ENCODE measurements around the gene AGER.
A peak's percentile ranks its signal among the peaks of the same experiment; 100 is the strongest.
"Not testable (repeated sequence)": the region's sequence is repeated elsewhere in the genome, so short reads cannot be mapped to it uniquely, and the experiment has no call there.

AGER gene

GRCh38 chr6:32194825-32195651, 11.0 kb upstream of the AGER start:
- H4K20me1 ChIP-seq (ENCODE audit: low read depth, low read length): no peaks in the 10 kb centered on the region
- H3K9me2 ChIP-seq (replicated peaks; ENCODE audit: insufficient read depth, low read length): no peaks in the 10 kb centered on the region
- H3K27me3 ChIP-seq (ENCODE audit: low read length): no peaks in the 10 kb centered on the region
- peaks cover 13% of the 10 kb centered on the region for H3K79me2 ChIP-seq (ENCODE audit: insufficient read depth, low read length)
- H3K27ac ChIP-seq (ENCODE audit: low read depth, low read length): peak overlapping the region; percentile 58
- TF ChIP-seq CTCF (IDR thresholded peaks at IDR 0.05; ENCODE audit: insufficient read depth, low read length, poor library complexity, severe bottlenecking): peak; percentile 75
- TF ChIP-seq EZH2phosphoT487 (conservative IDR thresholded peaks at IDR 0.05; ENCODE audit: low read length): no peak
- H3K4me2 ChIP-seq (ENCODE audit: low read depth, low read length, poor library complexity, severe bottlenecking): peak overlapping the region; percentile 85
- H3K9me3 ChIP-seq (ENCODE audit: insufficient read depth, low read length): no peaks in the 10 kb centered on the region
- no peaks in the 10 kb centered on the region for H3K36me3 ChIP-seq (ENCODE audit: low read length)
- H3K4me3 ChIP-seq (ENCODE audit: insufficient read depth, low read length, poor library complexity, severe bottlenecking): peak overlapping the region; percentile 59
- H2AFZ ChIP-seq (ENCODE audit: low read depth, low read length, severe bottlenecking): peak overlapping the region; percentile 24
- peaks cover 47% of the 10 kb centered on the region for H3F3A ChIP-seq (ENCODE audit: insufficient read depth)
- H3K9ac ChIP-seq (ENCODE audit: low read length): peak overlapping the region; percentile 66

GRCh38 chr6:32194388-32194787, 10.3 kb upstream of the AGER start:
- no peaks in the 10 kb centered on the region for H3K9me3 ChIP-seq (ENCODE audit: insufficient read depth, low read length)
- no peak overlapping the region for H3K27ac ChIP-seq (ENCODE audit: low read depth, low read length)
- no peaks in the 10 kb centered on the region for H4K20me1 ChIP-seq (ENCODE audit: low read depth, low read length)
- peaks cover 19% of the 10 kb centered on the region for H3K79me2 ChIP-seq (ENCODE audit: insufficient read depth, low read length)
- no peak overlapping the region for H3K4me3 ChIP-seq (ENCODE audit: insufficient read depth, low read length, poor library complexity, severe bottlenecking)
- peak overlapping the region; percentile 85 for H3K4me2 ChIP-seq (ENCODE audit: low read depth, low read length, poor library complexity, severe bottlenecking)
- H3F3A ChIP-seq (ENCODE audit: insufficient read depth): peaks cover 47% of the 10 kb centered on the region
- TF ChIP-seq EZH2phosphoT487 (conservative IDR thresholded peaks at IDR 0.05; ENCODE audit: low read length) (no peak), CTCF (IDR thresholded peaks at IDR 0.05; ENCODE audit: insufficient read depth, low read length, poor library complexity, severe bottlenecking) (no peak)
- no peak overlapping the region for H2AFZ ChIP-seq (ENCODE audit: low read depth, low read length, severe bottlenecking)
- H3K27me3 ChIP-seq (ENCODE audit: low read length): no peaks in the 10 kb centered on the region
- H3K9ac ChIP-seq (ENCODE audit: low read length): peak overlapping the region; percentile 66
- no peaks in the 10 kb centered on the region for H3K36me3 ChIP-seq (ENCODE audit: low read length)
- no peaks in the 10 kb centered on the region for H3K9me2 ChIP-seq (replicated peaks; ENCODE audit: insufficient read depth, low read length)

- peak overlapping the region; percentile 60 for H3K4me3 ChIP-seq (ENCODE audit: insufficient read depth, low read length, poor library complexity, severe bottlenecking)
- peak overlapping the region; percentile 91 for H3K9ac ChIP-seq (ENCODE audit: low read length)
- H3K79me2 ChIP-seq (ENCODE audit: insufficient read depth, low read length): peaks cover 30% of the 10 kb centered on the region
- H3K27me3 ChIP-seq (ENCODE audit: low read length); H4K20me1 ChIP-seq (ENCODE audit: low read depth, low read length); H3K36me3 ChIP-seq (ENCODE audit: low read length); H3K9me2 ChIP-seq (replicated peaks; ENCODE audit: insufficient read depth, low read length); H3K9me3 ChIP-seq (ENCODE audit: insufficient read depth, low read length): not testable (repeated sequence)
- peak overlapping the region; percentile 87 for H3K27ac ChIP-seq (ENCODE audit: low read depth, low read length)
- H3K4me2 ChIP-seq (ENCODE audit: low read depth, low read length, poor library complexity, severe bottlenecking): peak overlapping the region; percentile 95
- peaks cover 47% of the 10 kb centered on the region for H3F3A ChIP-seq (ENCODE audit: insufficient read depth)
- H2AFZ ChIP-seq (ENCODE audit: low read depth, low read length, severe bottlenecking): peak overlapping the region; percentile 66
Observed at GRCh38 chr6:32193096-32193495, 9.0 kb upstream of the AGER start.

GRCh38 chr6:32192608-32193039, 8.6 kb upstream of the AGER start, which contains the start of gene GPSM3:
TSS of gene GPSM3 (minus strand) at chr6:32192643. CDS start at chr6:32192513, 130 bp downstream.
- peaks cover 47% of the 10 kb centered on the region for H3F3A ChIP-seq (ENCODE audit: insufficient read depth)
- peak within 1 kb of the TSS; percentile 66 for H2AFZ ChIP-seq (ENCODE audit: low read depth, low read length, severe bottlenecking)
- H3K9me2 ChIP-seq (replicated peaks; ENCODE audit: insufficient read depth, low read length): no peaks in the 10 kb centered on the region
- no peaks in the 10 kb centered on the region for H4K20me1 ChIP-seq (ENCODE audit: low read depth, low read length)
- peak within 1 kb of the TSS; percentile 95 for H3K4me2 ChIP-seq (ENCODE audit: low read depth, low read length, poor library complexity, severe bottlenecking)
- TF ChIP-seq EZH2phosphoT487 (conservative IDR thresholded peaks at IDR 0.05; ENCODE audit: low read length) (no peak), CTCF (IDR thresholded peaks at IDR 0.05; ENCODE audit: insufficient read depth, low read length, poor library complexity, severe bottlenecking) (no peak)
- H3K9me3 ChIP-seq (ENCODE audit: insufficient read depth, low read length): no peaks in the 10 kb centered on the region
- no peaks in the 10 kb centered on the region for H3K27me3 ChIP-seq (ENCODE audit: low read length)
- H3K79me2 ChIP-seq (ENCODE audit: insufficient read depth, low read length): peaks cover 30% of the 10 kb centered on the region
- H3K9ac ChIP-seq (ENCODE audit: low read length): peak within 1 kb of the TSS; percentile 91
- peak within 1 kb of the TSS; percentile 87 for H3K27ac ChIP-seq (ENCODE audit: low read depth, low read length)
- H3K4me3 ChIP-seq (ENCODE audit: insufficient read depth, low read length, poor library complexity, severe bottlenecking): peak within 1 kb of the TSS; percentile 60
- no peaks in the 10 kb centered on the region for H3K36me3 ChIP-seq (ENCODE audit: low read length)

Measured in SU-DHL-6 (cell line).